GM12878 (cell line): ENCODE results near the gene LRRC40. TPM values are rescaled to one million over a fixed set of nuclear protein-coding genes. Genes with fewer than 3 reads are reported as not detected.

Experiments used
- ATAC-seq: fragments of 200-7000 bp; cut with Tn5 transposase; 3 replicates; pipeline ENCODE4 v1.9.1; 2020; ENCODE audit warnings: mild to moderate bottlenecking, moderate library complexity
- BruUV-seq: library from RNA; stranded (reverse); fragments of 400-500 nt; replicated peaks from 2 replicates; lab custom pipeline; 2021; lab: Mats Ljungman, UMichigan
- CTCF ChIA-PET: fragments of 300-600 bp; sonication (Branson Sonifier 250); formaldehyde crosslinking; extraction: SDS; loops from one replicate; lab custom pipeline; 2021; ENCODE audit warnings: inconsistent platforms; lab: Yijun Ruan, JAX
- POLR2A ChIA-PET: fragments of 350-600 bp; formaldehyde crosslinking; extraction: SDS; loops from one replicate; lab custom pipeline; 2021; ENCODE audit warnings: inconsistent platforms; lab: Charles Lee
- RAD21 ChIA-PET: fragments of 300-600 bp; sonication (Branson Sonifier 250); formaldehyde crosslinking; loops from one replicate; lab custom pipeline; 2023; ENCODE audit warnings: antibody characterized with exemption; ENCODE audit not compliant: unreplicated experiment; lab: Charles Lee
- SMC1A ChIA-PET: fragments of 300-600 bp; sonication (Branson Sonifier 250); formaldehyde crosslinking; loops from one replicate; lab custom pipeline; 2023; ENCODE audit not compliant: unreplicated experiment, uncharacterized antibody; lab: Charles Lee
- DNase-seq: peaks from one replicate; pipeline ENCODE4 v3.0.0-alpha.2; 2011; ENCODE audit warnings: low read depth, low spot score
- FAIRE-seq: peaks from 3 replicates; lab custom pipeline; 2011; peaks lifted over from hg19 to GRCh38; lab: Jason Lieb, UNC
- H2AFZ ChIP-seq: 2 replicates; pipeline ENCODE4 v1.6.0; 2011; ENCODE audit warnings: low read depth, low read length, control low read depth; ENCODE audit not compliant: control insufficient read depth
- H3K27ac ChIP-seq: 2 replicates; pipeline ENCODE4 v1.5.1; 2011; ENCODE audit warnings: control low read depth; ENCODE audit not compliant: control insufficient read depth, insufficient read depth
- H3K27me3 ChIP-seq, 2 experiments: replicated peaks in 1 of 2; 2 replicates each; pipeline versions ENCODE4 v1.6.0 to v1.6.1; 2011; ENCODE audit warnings: low read length in 1 of 2; ENCODE audit not compliant: control insufficient read depth in 2 of 2, insufficient read depth in 2 of 2
- H3K36me3 ChIP-seq, 2 experiments: 2 replicates each; pipeline ENCODE4 v1.5.1; 2011; ENCODE audit warnings: low read length in 1 of 2; ENCODE audit not compliant: control insufficient read depth in 2 of 2, insufficient read depth in 2 of 2
- H3K4me1 ChIP-seq: 2 replicates; pipeline ENCODE4 v1.6.1; 2011; ENCODE audit warnings: mild to moderate bottlenecking, low read length, moderate library complexity, mixed read lengths; ENCODE audit not compliant: control insufficient read depth, insufficient read depth
- H3K4me2 ChIP-seq: 2 replicates; pipeline ENCODE4 v1.6.0; 2011; ENCODE audit warnings: control low read depth; ENCODE audit not compliant: control insufficient read depth, insufficient read depth
- H3K4me3 ChIP-seq: fragments of 200-600 bp; sonication (generic); 2 replicates; pipeline ENCODE4 v1.5.1; 2016
- H3K79me2 ChIP-seq: 2 replicates; pipeline ENCODE4 v1.6.0; 2011; ENCODE audit warnings: low read length; ENCODE audit not compliant: control insufficient read depth, insufficient read depth
- H3K9ac ChIP-seq: 2 replicates; pipeline ENCODE4 v1.8.0; 2011; ENCODE audit warnings: low read length, control low read depth, mixed read lengths; ENCODE audit not compliant: control insufficient read depth, insufficient read depth
- H3K9me3 ChIP-seq: replicated peaks from 3 replicates; pipeline ENCODE4 v1.5.1; 2011; ENCODE audit warnings: mild to moderate bottlenecking, low read length; ENCODE audit not compliant: control insufficient read depth, insufficient read depth
- H4K20me1 ChIP-seq: 2 replicates; pipeline ENCODE4 v1.6.0; 2011; ENCODE audit not compliant: control insufficient read depth, insufficient read depth
- CHD1 ChIP-seq: IDR thresholded peaks from 2 replicates; pipeline ENCODE4 v1.6.1; 2012; ENCODE audit warnings: low read depth, low read length, improper control_type of control experiment
- POU2F2 ChIP-seq: IDR thresholded peaks from 3 replicates; pipeline ENCODE4 v1.6.1; 2011; ENCODE audit warnings: low read depth, mild to moderate bottlenecking, low read length, borderline replicate concordance
- RAD21 ChIP-seq: IDR thresholded peaks from 2 replicates; pipeline ENCODE4 v1.6.1; 2011; ENCODE audit warnings: mild to moderate bottlenecking, low read depth, low read length, moderate library complexity; ENCODE audit not compliant: insufficient read depth
- RAD51 ChIP-seq: fragments of 450-650 bp; IDR thresholded peaks from 2 replicates; pipeline ENCODE4 v1.6.1; 2016; ENCODE audit warnings: moderate library complexity, mild to moderate bottlenecking, inconsistent platforms
- STAT1 ChIP-seq: fragments of 450-650 bp; conservative IDR thresholded peaks from 2 replicates; pipeline ENCODE4 v1.6.1; 2014; ENCODE audit warnings: antibody characterized with exemption, mild to moderate bottlenecking
- ZBED1 ChIP-seq: IDR thresholded peaks from 2 replicates; pipeline ENCODE4 v1.6.1; 2016; ENCODE audit warnings: borderline replicate concordance
- ZNF384 ChIP-seq: IDR thresholded peaks from 2 replicates; pipeline ENCODE4 v1.6.1; 2012; ENCODE audit warnings: low read depth, mild to moderate bottlenecking, low read length, improper control_type of control experiment, borderline replicate concordance
- WGBS: methylation state at CpG from one replicate; pipeline ENCODE4 v1.1.6; 2016; ENCODE audit warnings: low lambda C conversion rate; ENCODE audit not compliant: insufficient replicate concordance, insufficient coverage; ENCODE audit errors: missing lambda C conversion rate; 5-methylcytosine and 5-hydroxymethylcytosine counted together
- in situ Hi-C: fragments of 300-500 bp; cut with MboI; formaldehyde crosslinking; loops from 9 replicates; pipeline ENCODE4 v1.14.3; 2018; ENCODE audit warnings: mixed read lengths
- intact Hi-C: fragments of 100-400 bp; cut with micrococcal nuclease; formaldehyde crosslinking; loops from one replicate; pipeline ENCODE4 v1.14.2; 2022; ENCODE audit not compliant: unreplicated experiment
- polyA plus RNA-seq, 11 experiments: library from polyadenylated mRNA; depleted of rRNA in 4 of 11; unstranded in 6 of 11; stranded (reverse) in 5 of 11; fragments of >200 nt; fragmentation: Nextera tagmentation in 4 of 11; fragmentation: Illumina TruSeq in 1 of 11; extraction: Ambion mirVana in 4 of 11; extraction: Trizol in 1 of 11; gene quantifications; 1 replicate in 1 of 11; 2 replicates in 10 of 11; pipeline versions ENCODE4 v1.2.1 to v1.2.3, GENCODE V29; 2011 to 2016; ENCODE audit warnings: inconsistent platforms in 2 of 11, missing spikeins in 2 of 11, low read depth in 1 of 11
- total RNA-seq, 4 experiments: library from RNA; depleted of rRNA in 3 of 4; stranded (reverse); fragments of >200 nt in 3 of 4; fragmentation: Illumina TruSeq in 1 of 4; extraction: Trizol in 1 of 4; gene quantifications; 2 replicates each; pipeline versions ENCODE4 v1.2.1 to v1.2.3, GENCODE V29; 2013 to 2021
- TF ChIP-seq, protein P1 (sequence below): fragments of 450-650 bp; IDR thresholded peaks from 2 replicates; pipeline ENCODE4 v1.6.1; 2018; ENCODE audit warnings: borderline replicate concordance, mild to moderate bottlenecking; ENCODE audit not compliant: partially characterized antibody

LRRC40 gene
- total and polyA plus RNA-seq, 10 of the 15 experiments (the other 5 are each of a cell fraction or from before 2014, with no cell fraction given) = 19.5 to 44.3 (median 30.9) TPM

DNA sequence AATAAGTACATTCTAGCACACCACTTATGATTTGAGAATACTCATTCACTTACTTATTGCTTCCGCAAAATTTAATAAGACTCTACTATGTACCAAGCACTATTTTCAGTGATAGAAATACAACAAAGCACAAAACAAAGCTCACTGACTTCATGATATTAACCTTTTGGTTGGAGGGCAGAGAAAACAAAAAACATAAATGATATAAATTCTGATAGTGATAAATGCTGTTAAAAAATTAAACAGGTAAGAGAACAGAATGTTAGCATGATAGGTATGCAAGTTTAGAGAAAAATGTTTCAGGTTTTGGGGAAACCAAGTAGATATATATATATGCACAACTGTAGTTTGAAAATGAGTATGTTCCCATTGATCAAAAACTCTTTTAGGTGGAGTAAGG lies 1.2 kb downstream of the LRRC40 start:
- ChIA-PET POLR2A (interaction anchor here (1.0 to 3.3 kb wide), 4 partner anchors 14 to 150 kb away, joined by 3 to 21 read pairs (median 4); partner anchors contain the start of genes ANKRD13C and SRSF11), SMC1A (interaction anchor here (1.0 kb wide), 1 partner anchor 14 kb away, joined by 4 read pairs; no protein-coding TSS in a partner anchor), RAD21 (interaction anchor here (1.3 kb wide), 1 partner anchor 23 kb away, joined by 3 read pairs; no protein-coding TSS in a partner anchor), CTCF (no interaction called here)
- Histone ChIP-seq H2AFZ (no peak overlapping the region), H3K79me2 (peaks cover 92% of the 10 kb centered on the region), H3K9ac (no peak overlapping the region; the same call in 1 of the 2 replicates), H4K20me1 (no peaks in the 10 kb centered on the region), H3K4me2 (peak overlapping the region; percentile 52), H3K9me3 (no peaks in the 10 kb centered on the region), H3K36me3 (no peaks in the 10 kb centered on the region; a peak in 1 of 4 replicates), H3K4me3 (peak overlapping the region; percentile 83), H3K27me3 (no peaks in the 10 kb centered on the region), H3K27ac (no peak overlapping the region), H3K4me1 (peaks cover 4% of the 10 kb centered on the region; the same call in 1 of the 2 replicates)
- TF ChIP-seq CHD1 = no peak
- TF ChIP-seq ZNF384 = no peak
- TF ChIP-seq ZBED1 = no peak
- TF ChIP-seq, protein P1, sequence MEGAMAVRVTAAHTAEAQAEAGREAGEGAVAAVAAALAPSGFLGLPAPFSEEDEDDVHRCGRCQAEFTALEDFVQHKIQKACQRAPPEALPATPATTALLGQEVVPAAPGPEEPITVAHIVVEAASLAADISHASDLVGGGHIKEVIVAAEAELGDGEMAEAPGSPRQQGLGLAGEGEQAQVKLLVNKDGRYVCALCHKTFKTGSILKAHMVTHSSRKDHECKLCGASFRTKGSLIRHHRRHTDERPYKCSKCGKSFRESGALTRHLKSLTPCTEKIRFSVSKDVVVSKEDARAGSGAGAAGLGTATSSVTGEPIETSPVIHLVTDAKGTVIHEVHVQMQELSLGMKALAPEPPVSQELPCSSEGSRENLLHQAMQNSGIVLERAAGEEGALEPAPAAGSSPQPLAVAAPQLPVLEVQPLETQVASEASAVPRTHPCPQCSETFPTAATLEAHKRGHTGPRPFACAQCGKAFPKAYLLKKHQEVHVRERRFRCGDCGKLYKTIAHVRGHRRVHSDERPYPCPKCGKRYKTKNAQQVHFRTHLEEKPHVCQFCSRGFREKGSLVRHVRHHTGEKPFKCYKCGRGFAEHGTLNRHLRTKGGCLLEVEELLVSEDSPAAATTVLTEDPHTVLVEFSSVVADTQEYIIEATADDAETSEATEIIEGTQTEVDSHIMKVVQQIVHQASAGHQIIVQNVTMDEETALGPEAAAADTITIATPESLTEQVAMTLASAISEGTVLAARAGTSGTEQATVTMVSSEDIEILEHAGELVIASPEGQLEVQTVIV = no peak
- no peak for TF ChIP-seq RAD51
- no peak for TF ChIP-seq RAD21
- TF ChIP-seq STAT1 = no peak
- TF ChIP-seq POU2F2 = no peak
- FAIRE-seq (no peak), DNase-seq (no peak), ATAC-seq (no peak)
- BruUV-seq = no TSS peak
- intact Hi-C loops (loop anchor here (2.0 to 10.0 kb wide), 2 partner anchors 211 to 877 kb away; partner anchors contain the start of genes CTH and ZRANB2), in situ Hi-C loops (no loop called here)
- 100% methylated on average over 1 of the region's 1 CpG for WGBS
